NCI-H1048 (cell line): ENCODE data around the gene LRTM2.

Experiments
- DNase-seq: peaks from one replicate; lab custom pipeline; 2025; lab: John Stamatoyannopoulos, UW

The LRTM2 gene

DNA sequence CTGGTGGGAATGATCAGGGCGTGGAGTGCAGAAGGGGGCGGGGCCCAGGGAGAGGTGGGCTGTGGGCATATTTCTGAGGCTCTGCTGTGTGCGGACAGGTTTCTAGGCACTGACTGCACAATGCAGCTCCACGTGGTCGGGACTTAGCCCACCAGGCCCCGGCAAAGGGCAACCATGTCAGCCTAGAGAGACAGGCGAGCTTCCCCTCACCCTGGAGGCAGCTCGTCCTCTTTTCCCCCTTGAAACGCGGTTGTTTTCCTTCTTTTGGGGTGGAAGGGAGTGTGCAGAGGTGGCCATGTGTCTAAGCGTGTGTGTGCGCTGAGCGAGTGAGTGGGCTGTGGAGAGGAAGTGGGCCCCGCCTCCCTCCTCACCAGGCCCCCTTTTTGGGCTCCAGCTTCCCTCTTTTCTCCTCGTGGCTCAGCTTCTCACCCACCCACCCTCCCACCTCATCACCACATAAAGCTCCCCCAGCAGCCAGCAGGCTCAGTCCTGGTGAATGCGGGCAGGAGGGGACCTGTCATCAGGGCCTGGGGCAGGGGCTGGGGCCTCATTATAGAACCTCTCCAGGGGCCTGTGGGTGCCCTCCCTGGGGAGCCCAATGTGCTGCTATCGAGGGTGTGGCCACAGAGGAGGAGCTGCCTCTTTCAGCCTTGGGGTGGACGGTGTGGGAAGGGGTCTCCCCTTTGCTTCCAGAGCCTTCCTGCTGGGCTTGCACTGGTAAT lies 22.0 kb downstream of the LRTM2 start:
- no peak for DNase-seq

DNA sequence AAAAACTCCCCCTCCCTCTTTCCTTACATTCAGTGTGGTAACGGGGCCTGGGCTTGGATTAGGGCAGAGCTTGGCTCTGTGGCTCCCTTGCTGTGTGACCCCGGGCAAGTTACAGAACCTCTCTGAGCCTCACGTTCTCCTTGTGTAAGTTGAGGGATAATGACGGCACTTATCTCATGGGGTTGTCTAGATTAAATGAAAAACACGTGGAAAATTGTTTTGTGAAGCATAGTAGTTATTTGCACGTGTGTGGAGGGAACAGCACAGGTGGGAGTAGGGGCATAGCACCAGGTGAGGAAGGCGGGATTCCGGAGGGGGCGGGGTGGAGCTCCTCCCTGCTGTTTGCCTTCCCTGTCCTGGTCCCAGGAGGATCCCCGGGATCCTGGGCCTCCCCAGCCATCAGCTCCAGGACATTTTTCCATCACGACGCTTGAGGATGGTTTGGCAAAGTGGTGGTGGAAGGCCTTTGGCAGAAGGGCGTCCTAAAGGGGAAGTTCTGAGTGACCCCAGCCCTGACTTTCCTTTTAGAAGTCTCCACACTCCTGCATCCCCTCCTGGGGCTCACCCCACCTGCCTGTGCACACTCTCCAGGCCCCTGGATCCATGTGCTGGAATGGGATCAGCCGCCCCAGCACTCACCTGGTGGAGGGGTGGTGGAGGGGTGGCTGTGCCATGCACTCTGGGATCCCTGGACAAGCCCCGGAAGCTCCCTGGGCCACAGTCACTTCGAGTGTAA lies 22.7 kb downstream of the LRTM2 start:
- no peak for DNase-seq

DNA sequence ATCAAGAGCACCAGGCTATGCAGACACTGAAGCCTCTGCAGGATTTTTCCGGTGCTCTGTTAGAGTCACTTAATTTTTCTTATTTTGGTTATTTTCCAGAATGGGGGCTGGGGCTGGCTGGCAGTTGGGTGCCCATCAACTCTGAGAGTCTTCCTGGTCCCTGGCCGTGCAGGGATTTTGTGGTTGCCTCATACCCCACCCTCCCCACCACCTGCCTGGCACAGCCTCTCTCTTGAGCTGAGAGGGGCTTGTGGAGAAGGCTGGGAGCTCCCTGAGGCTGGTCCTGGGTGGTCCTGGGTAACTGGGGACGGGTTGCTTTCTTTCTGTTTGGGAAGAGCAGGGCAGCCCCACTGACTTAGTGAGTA lies 23.3 kb downstream of the LRTM2 start:
- DNase-seq = no peak

DNA sequence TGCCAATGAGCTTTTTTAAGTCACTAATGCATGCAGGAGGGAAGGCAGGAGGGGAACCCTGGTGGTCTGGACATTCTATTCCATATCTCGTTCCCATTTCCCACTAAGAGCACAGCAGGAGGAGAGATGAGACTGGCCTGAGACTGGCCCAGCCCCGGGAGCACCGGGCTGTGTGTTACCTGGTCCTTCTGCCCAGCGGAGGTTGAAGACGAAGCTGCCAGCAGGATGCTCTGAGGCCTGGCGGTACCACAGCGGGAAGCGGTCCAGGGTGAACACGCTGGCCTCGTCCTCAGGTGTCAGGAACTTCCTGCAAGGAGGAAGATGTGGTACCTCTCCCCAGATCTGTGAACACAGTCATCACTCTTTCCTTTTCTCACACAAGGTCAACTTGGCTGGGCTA lies 23.9 kb downstream of the LRTM2 start:
- DNase-seq = no peak

DNA sequence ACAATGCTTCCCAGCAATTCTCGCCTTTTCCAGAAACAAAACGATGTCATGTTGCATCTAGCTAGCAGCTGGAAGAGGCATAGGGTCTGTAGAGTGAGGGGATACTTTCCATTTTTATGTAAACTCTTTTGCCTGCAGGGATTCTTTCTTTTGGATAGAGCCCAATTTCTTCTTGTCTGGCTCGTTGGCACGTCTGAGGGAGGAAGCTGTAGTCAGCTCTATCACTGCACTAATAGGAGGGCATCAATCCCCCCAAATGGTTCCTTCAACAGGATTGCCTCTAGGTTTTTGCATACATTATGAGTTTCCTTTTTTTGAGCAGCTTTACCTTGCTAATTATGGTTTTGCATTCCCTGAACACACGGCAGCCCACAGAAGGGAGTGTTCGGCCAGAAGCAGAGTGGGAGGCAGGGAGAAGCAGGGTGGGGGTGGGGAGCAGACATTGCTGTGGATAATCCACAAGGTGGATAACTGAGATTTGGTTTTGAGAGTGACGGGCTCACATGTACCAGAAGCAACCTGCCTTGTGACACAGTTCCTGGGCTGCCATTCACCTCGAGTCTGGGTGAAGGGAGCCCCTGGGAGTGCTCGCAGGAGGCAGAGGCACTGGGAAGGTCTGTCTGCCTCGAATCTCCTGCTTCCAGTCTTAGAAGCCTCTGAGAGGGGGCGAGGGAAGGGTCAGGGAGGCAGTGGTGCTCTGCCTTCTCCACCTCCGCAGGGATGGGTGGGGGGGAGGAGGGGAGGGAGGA lies 24.5 kb downstream of the LRTM2 start:
- no peak for DNase-seq

DNA sequence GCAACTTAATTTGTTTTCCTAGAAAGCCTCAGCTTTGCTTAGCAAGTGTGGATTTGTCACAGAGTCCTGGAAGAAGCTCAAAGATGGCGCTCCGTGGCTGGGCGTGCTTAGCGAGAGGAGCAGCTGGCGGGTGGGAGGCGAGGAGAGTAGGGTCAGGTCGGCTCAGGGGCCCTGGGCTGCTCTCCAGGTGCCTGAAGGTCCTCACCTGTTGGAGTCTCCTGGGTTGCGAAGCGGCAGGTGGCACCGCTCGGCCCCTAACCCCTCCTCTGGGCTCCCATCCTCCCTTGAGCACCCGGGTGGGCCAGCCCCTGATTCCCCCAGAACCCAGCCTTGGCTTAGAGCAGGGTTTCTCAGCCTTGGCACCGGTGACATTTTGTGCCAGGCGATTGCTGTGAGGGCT lies 25.1 kb downstream of the LRTM2 start:
- no peak for DNase-seq

DNA sequence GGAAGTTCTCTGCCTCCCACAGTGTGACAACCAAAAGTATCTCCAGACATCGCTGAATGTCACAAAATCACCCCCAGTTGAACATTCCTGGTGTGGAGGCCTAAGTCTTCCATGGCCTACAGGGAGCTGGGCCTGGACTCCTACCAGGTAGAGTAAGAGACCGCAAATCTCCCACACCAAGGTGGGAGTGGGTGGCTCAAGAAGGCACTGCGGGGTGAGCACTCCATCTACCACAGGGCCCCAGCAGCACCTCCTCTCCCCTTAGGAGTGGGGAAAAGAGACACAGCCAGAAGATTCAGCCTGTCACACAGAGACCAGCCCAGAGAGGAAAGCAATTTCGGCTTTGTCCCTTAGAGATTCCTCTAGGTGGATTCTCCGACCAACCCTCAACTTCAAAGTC lies 25.5 kb downstream of the LRTM2 start:
- no peak for DNase-seq

DNA sequence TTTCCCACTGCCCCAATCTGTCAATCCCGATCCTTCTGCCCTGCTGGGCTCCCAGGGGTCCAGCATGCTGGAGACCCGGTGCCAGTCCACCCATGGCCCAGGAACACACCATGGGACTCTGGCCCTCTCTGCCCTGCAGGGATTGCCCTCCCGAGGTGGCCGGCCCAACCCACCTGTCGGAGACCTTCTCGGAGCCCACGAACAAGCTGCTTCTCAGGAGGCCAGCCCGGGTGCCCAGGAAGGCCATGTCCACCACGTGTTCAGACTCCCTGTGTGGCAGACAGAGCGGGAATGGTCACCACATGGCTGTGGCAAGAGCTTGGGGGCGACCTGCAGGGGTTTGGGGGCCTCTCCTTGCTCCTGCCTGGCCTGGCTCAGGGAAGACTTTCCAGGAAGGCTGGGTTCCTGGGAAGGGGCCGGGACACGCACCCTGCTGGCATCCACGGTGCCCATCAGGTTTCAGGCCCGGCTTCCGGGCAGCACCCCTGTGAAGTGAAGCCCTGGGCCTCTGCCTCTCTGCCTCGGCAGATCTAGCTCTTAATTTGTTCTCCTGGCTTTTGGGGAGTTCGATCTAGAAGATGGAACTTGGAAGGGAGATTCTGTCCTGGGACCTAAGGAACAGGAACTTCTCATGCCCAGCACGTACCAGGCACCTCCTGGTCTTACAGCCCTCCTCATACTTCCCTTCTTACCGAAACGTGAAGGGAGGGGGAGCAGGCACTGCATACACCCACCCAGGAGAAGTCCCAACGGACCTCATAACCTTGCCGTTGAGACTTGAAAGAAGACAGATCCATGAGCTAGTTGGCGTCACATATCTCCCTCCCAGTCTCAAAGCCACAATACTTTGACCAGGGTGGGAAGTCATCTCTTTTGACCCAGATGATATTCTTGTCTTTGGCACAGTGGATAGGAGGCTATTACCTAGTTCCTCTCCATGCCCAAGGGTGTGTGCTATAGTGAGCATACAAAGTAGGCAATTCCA lies 26.3 kb downstream of the LRTM2 start:
- DNase-seq = no peak

DNA sequence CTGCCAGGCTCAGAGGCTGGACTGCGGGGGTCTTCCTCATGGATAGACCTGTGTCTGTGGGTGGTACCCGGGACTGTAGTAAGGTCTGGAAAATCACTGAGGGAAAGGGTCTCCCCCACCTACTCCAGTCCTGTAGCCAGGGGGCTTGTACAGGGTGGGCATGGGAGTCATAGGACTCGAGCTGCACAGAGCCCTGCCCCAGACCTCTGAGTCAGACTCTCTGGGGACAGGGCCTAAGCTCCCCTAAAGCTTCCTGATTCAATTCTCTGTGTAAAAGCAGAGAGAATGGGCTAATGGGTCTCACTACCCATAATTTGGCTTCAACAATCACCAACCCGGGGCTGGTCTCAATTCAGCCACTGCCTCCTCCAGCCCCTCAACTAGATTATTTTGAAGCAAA lies 27.0 kb downstream of the LRTM2 start:
- no peak for DNase-seq

DNA sequence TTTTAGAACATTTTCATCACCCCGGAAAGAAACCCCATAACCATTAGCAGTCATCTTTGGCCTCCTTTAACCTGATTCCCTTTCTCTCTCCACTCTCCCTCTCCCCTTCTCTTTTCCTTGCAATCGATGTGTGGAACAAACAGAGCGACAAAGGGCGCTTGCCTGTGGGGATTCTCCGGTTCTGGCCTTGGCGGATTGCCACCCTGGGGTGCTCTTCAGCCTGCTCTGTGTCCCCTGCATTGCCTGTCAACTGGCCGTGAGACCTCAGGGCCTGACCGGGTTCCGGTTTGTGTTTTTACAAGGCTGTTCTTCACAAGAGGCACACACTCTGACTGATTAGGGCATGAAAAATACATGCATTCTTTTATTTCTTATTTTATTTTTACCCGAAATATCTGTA lies 27.8 kb downstream of the LRTM2 start:
- DNase-seq = no peak

DNA sequence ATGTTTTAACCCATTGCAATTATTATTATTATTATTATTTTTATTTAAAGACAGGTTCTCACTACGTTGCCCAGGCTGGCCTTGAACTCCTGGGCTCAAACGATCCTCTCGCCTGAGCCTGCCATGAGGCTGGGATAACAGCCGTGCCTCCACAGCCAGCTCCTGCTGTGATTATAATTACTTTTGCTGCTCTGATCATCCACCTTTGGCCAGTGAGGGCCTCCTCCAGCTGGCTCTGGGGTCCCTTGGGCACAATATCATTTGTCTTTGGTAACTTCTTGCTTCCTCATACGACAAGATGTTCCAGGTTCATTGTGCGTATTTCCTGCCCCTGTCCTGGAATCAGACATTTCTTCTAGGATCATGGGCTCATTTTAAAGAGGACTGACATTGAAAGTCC lies 28.4 kb downstream of the LRTM2 start:
- no peak for DNase-seq

DNA sequence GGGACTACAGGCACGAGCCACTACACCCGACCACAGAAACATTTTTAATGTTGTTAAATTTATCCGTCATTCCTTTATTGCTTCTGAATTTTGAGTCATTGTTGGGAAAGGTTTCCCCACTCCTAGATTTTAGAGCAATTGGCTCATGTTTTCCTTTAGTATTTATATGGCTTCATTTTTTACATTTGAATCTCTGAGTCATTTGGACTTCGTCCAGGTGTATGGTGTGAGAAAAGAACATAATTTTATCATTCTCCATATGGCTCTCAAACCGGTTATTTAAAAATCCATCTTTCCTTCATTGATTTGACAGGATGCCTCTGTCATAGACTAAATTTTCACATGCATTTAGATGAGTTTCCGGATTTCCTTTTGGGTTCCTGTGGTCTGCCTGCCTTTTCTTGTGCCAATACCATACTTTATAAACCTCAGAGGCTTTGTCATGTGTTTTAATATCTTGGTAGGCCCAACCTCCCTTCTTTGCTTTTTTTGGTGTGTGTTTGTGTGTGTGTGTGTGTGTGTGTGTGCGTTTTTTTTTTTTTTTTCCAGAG lies 30.9 kb downstream of the LRTM2 start:
- no peak for DNase-seq

DNA sequence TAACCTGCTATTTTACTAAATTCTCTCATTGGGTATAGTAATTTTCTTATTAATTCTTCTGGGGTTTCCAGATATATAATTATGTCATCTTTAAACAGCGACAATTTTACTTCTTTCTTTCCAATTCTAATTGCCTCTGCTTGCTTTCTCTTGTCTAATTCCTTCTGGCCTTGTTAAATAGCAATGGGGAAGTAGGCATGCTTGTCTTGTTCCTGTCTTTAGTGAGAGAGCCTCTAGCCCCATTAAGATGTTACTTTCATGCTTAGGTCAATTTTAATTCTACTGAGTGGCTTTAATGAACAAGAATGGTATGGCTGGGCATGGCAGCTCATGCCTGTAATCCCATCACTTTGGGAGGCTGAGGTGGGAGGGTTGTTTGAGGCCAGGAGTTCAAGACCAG lies 31.7 kb downstream of the LRTM2 start:
- DNase-seq = no peak

DNA sequence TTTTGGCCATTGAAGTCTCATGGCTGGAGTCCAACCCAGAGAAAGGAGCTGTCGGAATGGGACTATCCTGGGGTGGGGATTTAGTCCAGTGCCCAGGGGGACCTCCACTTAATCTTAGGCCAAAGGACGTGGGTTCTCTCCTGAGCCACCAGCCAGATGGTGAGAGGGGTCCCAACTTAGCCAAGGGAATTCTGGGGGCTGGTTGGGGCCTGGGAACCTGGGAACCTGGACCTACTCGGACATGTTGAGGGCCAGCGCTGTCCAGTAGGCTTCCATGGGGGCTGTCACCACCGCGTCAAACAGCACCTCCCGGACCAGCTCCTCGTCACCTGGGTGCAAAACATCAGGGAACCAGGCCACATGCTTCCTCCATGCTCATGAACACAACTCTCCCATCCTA lies 33.4 kb downstream of the LRTM2 start:
- no peak for DNase-seq

DNA sequence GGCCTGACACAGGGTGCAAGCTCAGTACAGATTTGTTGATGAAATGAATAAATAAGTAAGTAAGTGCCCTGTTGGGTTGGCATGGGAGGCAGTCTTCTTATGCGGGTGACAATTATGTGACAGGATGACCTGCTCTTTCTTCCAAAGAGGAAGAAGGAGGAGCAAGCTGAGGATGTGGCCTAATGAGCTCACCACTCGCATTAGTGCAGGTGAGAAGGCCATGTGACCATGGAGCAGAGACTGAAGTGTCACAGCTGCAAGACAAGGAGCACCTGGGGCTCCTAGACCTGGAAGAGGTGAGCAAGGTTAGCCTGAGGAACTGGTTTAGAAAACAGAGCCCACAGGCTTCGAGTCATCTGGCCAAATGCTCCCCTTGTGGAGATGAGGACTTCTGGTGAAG lies 34.9 kb downstream of the LRTM2 start:
- DNase-seq = no peak

DNA sequence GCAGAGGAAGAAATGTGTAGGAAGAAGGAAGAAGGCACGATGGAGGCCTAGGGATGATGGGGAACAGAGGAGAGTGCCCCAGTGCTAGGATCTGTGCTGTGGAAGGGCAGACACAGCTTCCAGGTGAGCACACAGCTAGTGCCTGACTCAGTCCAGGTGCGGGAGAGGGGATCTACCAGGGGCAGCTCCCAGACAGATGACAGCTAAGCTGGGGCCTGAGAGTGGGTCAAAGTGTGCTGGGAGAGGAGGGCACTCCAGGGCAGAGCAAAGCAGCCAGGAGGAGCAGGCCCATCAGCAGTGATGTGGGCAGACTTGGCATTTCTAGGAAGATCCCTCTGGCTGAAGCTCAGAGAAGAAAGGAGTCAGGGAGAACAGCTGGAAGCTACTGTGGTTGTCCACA lies 36.7 kb downstream of the LRTM2 start:
- no peak for DNase-seq

DNA sequence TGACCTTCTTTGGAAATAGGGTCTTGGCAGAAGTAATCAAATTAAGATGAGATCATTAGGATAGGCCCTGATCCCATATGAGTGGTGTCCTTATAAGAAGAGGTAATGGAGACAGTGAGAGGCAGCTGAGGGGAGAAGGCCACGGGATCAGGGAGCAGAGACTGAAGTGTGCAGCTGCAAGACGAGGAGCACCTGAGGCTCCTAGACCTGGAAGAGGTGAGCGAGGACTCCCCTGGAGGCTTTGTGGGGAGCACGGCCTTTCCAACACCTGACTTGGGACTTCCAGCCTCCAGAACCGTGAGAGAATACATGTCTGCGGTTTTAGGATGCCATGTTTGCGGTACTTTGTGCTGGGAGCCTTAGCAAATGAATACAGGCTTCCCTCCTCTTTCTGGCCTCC lies 37.5 kb downstream of the LRTM2 start:
- no peak for DNase-seq

DNA sequence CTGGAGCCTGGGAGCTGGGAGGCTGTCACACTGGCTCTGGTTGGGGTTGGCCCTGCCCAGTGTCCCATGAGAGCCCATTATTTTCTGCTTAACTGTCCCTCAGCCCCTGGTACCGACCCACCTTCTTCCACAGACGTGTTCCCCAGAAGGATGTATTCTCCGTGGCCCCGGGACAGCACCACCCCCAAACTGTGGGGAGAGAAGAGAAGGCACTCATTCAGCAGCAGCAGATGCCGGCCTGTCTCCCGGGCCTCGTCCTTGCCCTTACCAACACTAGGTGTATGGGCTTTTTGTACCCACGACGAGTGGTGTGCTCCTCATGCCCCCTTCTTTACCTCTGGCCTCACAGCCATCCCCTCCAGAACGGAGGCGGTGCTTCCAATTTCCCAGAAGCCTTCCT lies 38.1 kb downstream of the LRTM2 start:
- DNase-seq = no peak

DNA sequence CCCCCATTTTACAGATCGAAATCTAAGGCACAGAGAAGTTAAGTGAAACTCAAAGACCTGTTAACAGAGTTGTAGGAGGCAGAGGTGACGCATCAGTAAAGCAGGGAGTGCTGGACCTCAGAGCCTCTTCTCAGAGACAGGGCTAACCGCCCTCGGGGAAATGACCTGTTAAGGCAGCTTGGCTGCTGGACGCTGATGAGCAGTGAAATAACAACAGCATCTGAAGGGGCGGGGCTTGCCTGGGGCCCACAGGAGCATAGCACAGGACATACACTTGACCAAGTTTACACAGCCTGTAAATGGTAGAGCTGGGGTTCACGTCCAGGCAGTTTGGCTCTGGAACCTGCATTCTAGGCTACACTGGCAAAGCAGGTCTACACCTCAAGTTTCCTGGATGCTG lies 39.3 kb downstream of the LRTM2 start:
- DNase-seq = no peak

DNA sequence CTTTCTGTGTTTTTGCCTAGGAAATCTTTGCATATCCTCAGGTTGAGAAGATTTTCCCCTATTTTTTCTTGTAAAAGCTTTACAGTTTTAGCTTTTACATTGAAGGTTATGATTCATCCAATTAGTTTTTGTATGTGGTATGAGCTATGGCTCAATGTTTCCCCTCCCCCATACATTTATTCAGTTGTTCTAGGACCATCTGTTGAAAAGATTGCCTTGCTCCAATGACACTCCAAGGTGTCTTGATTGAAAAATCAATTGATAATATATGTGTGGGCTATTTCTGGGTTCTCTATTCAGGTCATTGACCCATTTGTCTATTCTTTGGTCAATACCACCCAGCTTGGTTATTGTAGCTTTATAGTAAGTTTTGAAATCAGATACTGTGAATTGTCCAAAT lies 42.6 kb downstream of the LRTM2 start:
- DNase-seq = no peak

DNA sequence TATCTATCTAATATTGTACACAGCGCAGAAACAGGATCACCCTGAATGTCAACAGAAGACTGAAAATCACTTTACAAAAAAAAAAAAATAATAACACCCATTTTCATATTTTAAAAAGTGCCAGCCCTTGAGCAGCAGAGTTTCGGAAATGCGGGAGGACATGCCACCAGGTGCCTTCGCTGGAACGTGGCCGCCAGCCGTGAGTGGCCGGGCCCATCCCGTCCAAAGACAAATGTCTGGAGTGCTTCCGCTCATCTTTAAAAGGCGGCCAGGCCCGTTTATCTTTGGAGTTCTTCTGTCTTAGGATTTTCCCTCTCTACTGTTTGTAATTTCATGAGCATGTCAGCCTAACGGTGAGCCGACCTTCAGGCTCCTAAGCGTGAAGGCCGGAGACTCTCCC lies 43.5 kb downstream of the LRTM2 start:
- no peak for DNase-seq

DNA sequence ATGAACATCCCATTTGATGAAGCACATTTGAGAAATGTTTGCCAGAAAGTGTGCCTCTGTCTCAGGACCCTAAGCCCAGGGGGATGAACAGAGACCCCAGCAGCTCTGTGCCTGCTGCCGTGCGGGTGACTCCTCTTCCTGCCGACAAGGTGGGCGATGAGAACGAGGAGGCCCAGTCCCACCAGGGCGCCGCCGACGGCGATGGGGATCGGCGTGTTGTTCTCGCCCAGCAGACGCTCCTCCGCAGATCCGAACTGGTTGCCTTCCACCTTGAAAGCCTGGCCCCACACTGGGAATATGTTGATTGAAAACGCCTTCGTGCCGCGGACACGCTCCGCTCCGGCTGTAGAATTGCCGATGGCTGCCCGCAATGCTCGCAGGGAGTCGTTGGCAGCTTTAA lies 44.1 kb downstream of the LRTM2 start:
- DNase-seq = no peak
